Stimulated activated naive CD4-positive, alpha-beta T cell treated with Interleukin-2 at 50 U/mL for 16 hours (primary cell): ENCODE results near the gene TJP1.
"Not testable (repeated sequence)": the region's sequence is repeated elsewhere in the genome, so short reads cannot be mapped to it uniquely, and the experiment has no call there.

Experiments
- DNase-seq: peaks from one replicate; lab custom pipeline; 2025; lab: John Stamatoyannopoulos, UW

TJP1 gene

GRCh38 chr15:29838352-29839010 is 16.2 kb upstream of the TJP1 start:
- DNase-seq, result no peak

GRCh38 chr15:29835301-29835700 is 13.0 kb upstream of the TJP1 start:
- no peak for DNase-seq

DNA sequence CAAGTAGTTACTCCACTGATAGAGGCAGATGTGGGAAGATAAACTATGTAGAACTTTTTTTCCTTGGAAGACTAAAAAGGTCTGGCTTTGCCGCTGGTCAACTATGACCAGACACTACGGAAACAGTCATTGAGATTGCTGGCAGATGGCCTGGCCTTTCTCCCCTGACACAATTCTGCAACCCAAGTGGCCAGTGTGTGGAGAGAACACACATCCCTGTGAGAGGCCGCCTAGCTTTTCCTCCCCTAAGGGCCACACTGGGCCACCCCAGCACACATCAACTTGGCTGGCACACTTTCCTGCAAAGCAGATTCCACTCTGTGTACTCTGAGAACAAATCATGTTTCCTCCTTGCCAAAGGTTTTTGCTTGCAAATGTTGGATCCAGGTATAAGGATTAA is 10.4 kb upstream of the TJP1 start:
- DNase-seq, result no peak

DNA sequence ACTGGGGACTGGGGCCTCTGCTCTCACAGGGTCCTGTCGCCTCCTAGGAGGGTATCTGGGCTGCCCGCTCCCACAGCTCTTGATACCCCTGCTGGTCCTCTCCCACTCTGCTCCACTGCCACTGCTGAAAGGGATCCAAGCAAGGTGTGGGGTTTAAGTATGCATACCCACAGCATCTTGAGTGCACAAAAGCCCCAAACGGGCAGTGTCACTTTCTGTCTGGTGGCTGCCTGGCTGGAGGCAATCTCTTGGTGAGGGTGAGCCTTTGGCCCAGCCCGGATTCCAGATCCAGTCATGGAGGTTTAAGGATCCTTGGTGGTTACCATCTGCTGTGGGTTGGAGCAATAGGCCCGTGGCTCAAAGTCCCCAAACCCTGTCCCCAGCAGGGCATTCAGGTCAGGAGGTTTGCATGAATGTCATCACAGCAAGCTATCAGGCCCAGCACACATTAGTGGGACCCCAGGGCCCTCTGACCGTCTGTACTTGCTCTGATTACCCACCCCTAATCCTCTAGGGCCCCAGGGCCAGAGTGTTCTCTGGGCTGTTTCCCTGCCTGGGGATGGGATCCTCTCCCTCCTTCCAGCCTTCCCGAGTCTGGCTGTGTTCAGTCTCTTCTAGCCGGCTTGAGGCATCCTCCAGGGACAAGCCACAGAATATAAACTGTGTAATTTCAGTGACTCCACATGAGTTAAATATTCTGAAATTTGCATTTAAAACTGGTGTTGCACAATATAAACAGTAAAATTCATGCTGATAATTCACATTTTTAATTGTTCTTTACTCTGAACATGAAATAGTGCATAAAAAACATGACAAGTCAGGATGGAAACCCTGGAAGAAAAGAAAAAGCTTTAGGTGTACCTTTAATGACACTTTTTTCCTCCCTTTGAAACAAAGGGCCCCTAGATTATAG is 4.9 kb upstream of the TJP1 start:
- no peak for DNase-seq

DNA sequence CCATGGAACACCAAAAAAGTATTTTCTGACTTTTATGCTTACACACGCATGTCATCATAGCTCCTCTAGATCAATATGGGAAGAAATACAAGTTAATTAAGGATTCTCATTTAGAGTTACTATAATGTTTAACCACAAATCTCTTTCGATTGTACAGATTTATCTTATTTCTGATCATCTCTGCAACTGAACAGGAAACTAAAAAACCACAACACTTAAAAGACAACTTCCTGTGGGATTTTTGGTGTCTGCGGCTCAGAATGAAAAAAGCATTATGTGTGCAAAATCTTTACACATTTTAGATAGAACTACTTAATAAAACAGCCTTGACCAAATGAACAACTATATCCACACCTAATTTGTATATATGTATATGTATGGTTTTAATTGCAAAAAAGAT is 3.0 kb upstream of the TJP1 start:
- DNase-seq, result no peak

DNA sequence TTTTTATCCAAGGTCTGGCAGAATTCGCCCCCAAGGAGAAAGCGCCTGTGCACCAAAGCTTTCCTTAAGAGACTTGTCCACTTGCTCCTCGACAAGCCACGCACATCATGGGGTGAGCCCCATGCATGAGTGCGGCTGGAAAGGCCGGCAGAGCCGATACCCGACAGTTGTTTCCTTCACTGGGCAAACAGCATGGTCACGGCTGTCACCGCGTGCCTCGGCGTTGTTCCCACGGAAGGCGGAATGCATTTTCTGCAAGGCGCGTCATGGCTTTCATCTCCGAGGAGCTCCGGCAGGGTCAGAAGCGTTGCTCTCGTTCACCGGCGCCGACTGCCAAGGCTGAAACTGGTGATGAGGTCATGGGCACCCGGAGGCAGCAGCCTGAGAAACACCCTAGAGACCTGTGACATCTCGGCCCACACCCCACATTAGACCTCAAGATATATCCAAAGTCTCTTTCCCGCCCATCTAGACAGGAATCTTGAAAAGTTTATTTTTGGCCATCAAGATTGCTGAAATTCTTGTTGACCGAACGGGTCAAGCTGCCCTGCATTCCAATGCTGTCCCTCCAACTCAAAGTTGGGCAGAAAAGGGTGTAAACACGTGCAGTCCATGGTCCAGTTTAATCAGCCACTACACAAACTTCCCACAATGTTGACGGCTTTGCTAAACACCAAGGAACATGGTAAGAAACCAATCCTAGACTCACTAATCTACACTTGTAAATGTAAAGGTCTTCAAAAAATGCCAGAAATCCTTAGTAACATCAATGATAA is 604 bp upstream of the TJP1 start:
- no peak for DNase-seq

DNA sequence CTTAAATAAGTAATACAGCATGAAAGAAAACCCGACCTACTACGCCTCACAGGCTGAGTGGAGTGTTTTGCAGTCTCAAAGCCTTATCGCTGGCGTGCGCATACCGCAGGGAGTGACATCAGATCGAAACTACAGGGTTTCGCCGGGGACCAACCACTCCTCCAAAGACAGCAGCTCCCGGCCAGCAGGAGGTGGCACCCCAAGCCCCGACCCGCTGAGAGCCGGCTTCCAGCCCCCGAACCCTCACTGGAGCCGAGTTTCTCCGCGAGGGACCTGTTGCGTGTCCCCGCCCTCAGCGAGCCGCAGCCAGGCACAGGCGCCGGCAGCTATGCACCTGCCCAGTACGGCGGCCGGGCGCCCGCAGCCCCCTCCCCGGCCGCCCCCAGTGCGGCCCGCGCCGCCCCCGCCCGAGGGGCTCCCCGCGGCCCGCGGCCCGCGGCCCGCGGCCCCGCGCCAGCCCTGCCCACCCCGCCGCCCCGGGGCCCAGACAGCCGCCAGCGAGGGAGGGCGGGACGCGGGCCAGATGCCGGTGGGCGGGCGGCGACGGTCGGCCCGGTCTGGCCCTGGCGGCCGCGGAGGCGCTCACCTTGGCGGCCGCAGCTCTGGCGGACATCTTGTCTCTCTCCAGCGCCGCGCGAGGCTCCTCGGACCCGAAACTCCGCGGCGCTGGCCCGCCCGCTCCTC is 710 bp downstream of the TJP1 start:
- no peak for DNase-seq

GRCh38 chr15:29820394-29821154 is 1.7 kb downstream of the TJP1 start:
- no peak for DNase-seq

GRCh38 chr15:29819979-29820378 is 2.3 kb downstream of the TJP1 start:
- no peak for DNase-seq

DNA sequence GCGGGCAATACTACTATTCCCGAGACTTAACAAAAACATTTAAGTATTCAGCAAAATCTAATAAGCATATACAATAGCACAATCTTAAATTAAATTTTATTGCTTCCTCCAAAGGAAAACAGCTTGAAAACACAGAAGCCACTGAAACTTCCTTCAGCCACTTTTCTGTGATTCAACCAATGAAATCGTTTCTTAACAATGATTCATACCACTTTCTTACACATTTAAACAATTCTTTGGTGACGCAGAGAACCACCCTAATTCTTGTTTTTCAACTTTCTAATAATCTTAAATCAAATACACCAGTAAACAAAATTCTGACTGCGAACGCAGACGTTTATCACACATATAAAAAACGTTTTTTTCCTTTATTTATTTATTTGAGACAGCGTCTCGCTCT is 4.1 kb downstream of the TJP1 start:
- no peak for DNase-seq

GRCh38 chr15:29817455-29817854 is 4.8 kb downstream of the TJP1 start:
- not testable (repeated sequence) for DNase-seq

- DNase-seq, result no peak
These were observed 7.1 kb downstream of the TJP1 start for GRCh38 chr15:29815000-29815710.

GRCh38 chr15:29813009-29813408 is 9.3 kb downstream of the TJP1 start:
- DNase-seq, result no peak

DNA sequence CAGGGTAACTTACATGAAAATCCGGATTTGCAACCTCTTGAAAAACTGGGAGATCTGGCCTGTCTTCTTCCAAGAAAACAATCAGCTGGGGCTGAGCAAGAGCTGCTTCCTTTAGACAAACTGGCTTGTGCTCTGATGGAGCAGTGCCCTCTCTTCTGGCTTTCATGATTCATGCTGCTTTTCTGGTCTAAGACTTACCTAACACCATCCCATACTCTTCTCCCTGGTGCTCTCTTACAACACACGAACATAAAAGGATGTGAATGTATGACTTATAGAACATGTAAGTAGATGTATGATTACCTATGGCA is 9.9 kb downstream of the TJP1 start:
- DNase-seq, result no peak

DNA sequence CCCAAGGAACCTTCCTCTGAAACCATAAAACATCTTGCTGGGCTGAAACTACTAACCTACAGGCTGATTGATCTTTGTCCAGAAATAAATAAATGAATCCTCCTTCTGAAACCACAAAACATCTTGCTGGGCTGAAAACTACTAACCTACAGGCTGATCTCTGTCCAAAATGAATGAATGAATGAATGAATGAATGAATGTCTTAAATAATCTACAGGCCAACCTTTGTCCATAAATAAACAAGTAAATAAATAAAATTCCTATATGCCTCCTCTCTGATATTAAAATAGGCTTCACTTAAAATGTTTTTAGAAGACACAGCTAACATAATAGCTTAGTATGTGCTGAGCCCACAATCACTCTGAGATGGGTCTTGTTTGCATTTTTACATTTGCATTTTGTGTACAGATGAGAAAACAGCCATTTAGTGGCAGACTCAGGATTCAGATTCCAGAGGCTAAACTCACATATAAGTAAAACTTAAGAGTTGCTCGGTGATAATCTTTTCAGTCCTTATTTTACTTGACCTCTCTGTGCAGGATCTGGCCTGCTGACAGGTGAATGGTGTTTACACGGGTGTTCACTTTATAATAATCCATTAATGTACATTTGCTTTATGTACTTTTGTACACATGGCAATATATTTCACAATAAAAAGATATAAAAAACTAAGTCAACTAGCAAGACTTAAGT is 10.4 kb downstream of the TJP1 start:
- DNase-seq, result no peak

DNA sequence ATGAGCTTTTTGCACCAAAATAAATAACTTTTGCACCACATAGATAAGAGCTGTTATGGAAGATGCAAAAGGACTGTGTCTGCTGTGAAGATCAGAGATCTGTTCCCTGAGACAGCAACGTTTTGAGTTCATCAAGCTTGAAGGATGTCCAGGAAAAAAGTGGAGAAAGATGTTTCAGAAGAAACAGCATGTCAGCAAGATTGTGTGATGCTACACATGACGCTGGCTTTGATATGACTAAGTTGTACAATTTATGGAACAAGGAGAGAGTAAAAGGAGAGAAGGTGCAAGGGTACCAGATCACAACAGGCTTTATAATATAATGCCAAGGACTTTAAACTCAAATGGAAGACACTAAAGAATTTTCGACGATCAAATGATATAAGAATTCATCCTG is 16.6 kb downstream of the TJP1 start:
- no peak for DNase-seq

- no peak for DNase-seq
These were observed 17.1 kb downstream of the TJP1 start for GRCh38 chr15:29805043-29805707.

DNA sequence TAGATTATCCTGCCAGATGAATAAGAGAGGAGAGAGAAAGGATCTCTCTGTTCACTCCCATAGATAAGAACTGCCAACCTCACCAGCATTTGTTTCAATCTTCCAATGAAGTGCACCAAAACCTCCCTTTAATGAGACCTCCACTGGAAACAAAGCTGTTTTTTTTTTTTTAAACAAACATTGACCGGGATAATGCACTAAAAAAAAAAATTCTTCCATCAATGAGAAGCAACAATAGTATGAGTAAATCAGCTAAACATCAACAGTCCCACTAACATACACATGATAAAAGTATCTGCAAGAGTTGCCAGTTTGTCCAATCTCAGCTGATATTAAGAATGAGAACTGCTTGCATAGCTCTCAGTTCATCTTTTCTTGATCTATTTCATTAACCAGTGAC is 19.9 kb downstream of the TJP1 start:
- no peak for DNase-seq

- DNase-seq, result no peak
These were observed 21.5 kb downstream of the TJP1 start for GRCh38 chr15:29800491-29801366.
